ENCODE data around the gene MYL11.

The MYL11 gene

GRCh38 chr16:30349675-30350074 lies 24.9 kb upstream of the MYL11 start:
- no peak for ATAC-seq
- no peak for TF ChIP-seq CSDC2 (CRISPR knock-in tag; IDR thresholded peaks at IDR 0.05)
- TF ChIP-seq TCF4 (CRISPR knock-in tag; IDR thresholded peaks at IDR 0.05; ENCODE audit: borderline replicate concordance): no peak
- no peak for TF ChIP-seq BACH2 (CRISPR knock-in tag; IDR thresholded peaks at IDR 0.05; ENCODE audit: borderline replicate concordance)
- TF ChIP-seq RARB (CRISPR knock-in tag; IDR thresholded peaks at IDR 0.05): no peak
- no peak for TF ChIP-seq OSR1 (CRISPR knock-in tag; IDR thresholded peaks at IDR 0.05)
- TF ChIP-seq PATZ1 (CRISPR knock-in tag; IDR thresholded peaks at IDR 0.05; ENCODE audit: borderline replicate concordance): no peak
- no peak for TF ChIP-seq SNAI2 (CRISPR knock-in tag; IDR thresholded peaks at IDR 0.05)
- TF ChIP-seq PPARA (CRISPR knock-in tag; IDR thresholded peaks at IDR 0.05; ENCODE audit: borderline replicate concordance): no peak
- TF ChIP-seq TOX (CRISPR knock-in tag; IDR thresholded peaks at IDR 0.05; ENCODE audit: borderline replicate concordance): no peak
- TF ChIP-seq ISL1 (CRISPR knock-in tag; IDR thresholded peaks at IDR 0.05): no peak
- no peak for TF ChIP-seq TSHZ2 (CRISPR knock-in tag; IDR thresholded peaks at IDR 0.05)
- TF ChIP-seq ZNF565 (CRISPR knock-in tag; conservative IDR thresholded peaks at IDR 0.05; ENCODE audit: low read depth): no peak
- TF ChIP-seq ESRRG (CRISPR knock-in tag; IDR thresholded peaks at IDR 0.05): no peak
- no peak for TF ChIP-seq ZFP30 (CRISPR knock-in tag; IDR thresholded peaks at IDR 0.05)
- TF ChIP-seq CSRNP3 (CRISPR knock-in tag; IDR thresholded peaks at IDR 0.05): no peak
- no peak for TF ChIP-seq ARNTL (CRISPR knock-in tag; IDR thresholded peaks at IDR 0.05; ENCODE audit: borderline replicate concordance, low read depth)

- TF ChIP-seq CSDC2 (CRISPR knock-in tag; IDR thresholded peaks at IDR 0.05) (no peak), BACH2 (CRISPR knock-in tag; IDR thresholded peaks at IDR 0.05; ENCODE audit: borderline replicate concordance) (no peak), PPARA (CRISPR knock-in tag; IDR thresholded peaks at IDR 0.05; ENCODE audit: borderline replicate concordance) (no peak), GLIS3 (CRISPR knock-in tag; IDR thresholded peaks at IDR 0.05) (no peak), ARNTL (CRISPR knock-in tag; IDR thresholded peaks at IDR 0.05; ENCODE audit: borderline replicate concordance, low read depth) (no peak)
- no peak for ATAC-seq
Observed at GRCh38 chr16:30350134-30350871, 24.3 kb upstream of the MYL11 start.

- TF ChIP-seq BACH2 (CRISPR knock-in tag; IDR thresholded peaks at IDR 0.05; ENCODE audit: borderline replicate concordance) (no peak), ZC3H10 (CRISPR knock-in tag; IDR thresholded peaks at IDR 0.05) (no peak), ZNF8 (CRISPR knock-in tag; IDR thresholded peaks at IDR 0.05) (no peak), TCF4 (CRISPR knock-in tag; IDR thresholded peaks at IDR 0.05; ENCODE audit: borderline replicate concordance) (no peak), TOX (CRISPR knock-in tag; IDR thresholded peaks at IDR 0.05; ENCODE audit: borderline replicate concordance) (no peak), ISL1 (CRISPR knock-in tag; IDR thresholded peaks at IDR 0.05) (no peak), CSDC2 (CRISPR knock-in tag; IDR thresholded peaks at IDR 0.05) (no peak), ZFP30 (CRISPR knock-in tag; IDR thresholded peaks at IDR 0.05) (no peak), OSR1 (CRISPR knock-in tag; IDR thresholded peaks at IDR 0.05) (no peak), CSRNP3 (CRISPR knock-in tag; IDR thresholded peaks at IDR 0.05) (no peak), GLIS3 (CRISPR knock-in tag; IDR thresholded peaks at IDR 0.05) (no peak)
- ATAC-seq: no peak
Observed at GRCh38 chr16:30351001-30351441, 23.6 kb upstream of the MYL11 start.
